ENCODE measurements around the gene UQCRC1.

- TF ChIP-seq CTCF (IDR thresholded peaks at IDR 0.05), result no peak
- TF ChIP-seq POLR2A (IDR thresholded peaks at IDR 0.05), result no peak
- no peak for TF ChIP-seq POLR2AphosphoS5 (IDR thresholded peaks at IDR 0.05)
Observed at GRCh38 chr3:48648188-48648850, 38.9 kb upstream of the UQCRC1 start.
